GM21515 (cell line): ENCODE measurements around the gene PET117.
"Not testable (repeated sequence)": the region's sequence is repeated elsewhere in the genome, so short reads cannot be mapped to it uniquely, and the experiment has no call there.

Source experiments
- ATAC-seq: cut with Tn5 transposase; IDR thresholded peaks from one replicate; pipeline ENCODE4 v1.9.1; 2021; ENCODE audit not compliant: unreplicated experiment

Gene PET117

DNA sequence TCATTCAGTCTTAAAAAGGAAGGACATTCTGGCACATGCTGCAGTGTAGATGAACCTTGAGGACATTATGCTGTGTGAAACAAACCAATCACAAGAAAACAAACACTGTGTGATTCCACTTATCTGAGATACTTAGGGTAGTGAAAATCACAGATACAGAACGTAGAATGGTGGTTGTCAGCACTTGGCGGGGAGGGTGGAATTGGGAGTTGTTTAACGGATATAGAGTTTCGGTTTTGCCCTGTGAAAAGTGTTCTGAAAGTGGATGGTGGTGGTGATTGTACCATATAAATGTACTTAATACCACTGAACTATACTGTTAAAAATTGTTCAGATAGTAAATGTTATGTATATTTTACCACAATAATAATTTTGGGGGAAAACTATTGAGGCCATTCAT is 18.4 kb downstream of the PET117 start:
- ATAC-seq, result no peak

DNA sequence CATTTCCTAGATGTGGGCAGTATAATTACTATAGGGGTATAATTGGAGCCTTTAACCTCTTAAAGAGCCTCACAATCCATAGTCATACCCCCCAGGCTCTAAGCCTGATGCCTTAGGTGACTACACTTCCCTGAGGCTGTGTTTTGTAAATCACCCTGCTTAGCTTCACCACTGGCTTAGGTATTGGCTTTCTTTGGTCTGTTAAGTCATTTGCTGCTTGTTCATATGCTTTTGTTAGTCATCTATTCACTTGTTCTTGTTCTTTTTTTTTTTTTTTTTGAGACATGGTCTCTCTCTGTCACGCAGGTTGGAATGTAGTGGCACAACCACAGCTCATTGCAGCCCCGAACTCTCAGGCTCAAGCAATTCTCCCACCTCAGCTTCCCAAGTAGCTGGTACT is 26.7 kb downstream of the PET117 start:
- no peak for ATAC-seq

DNA sequence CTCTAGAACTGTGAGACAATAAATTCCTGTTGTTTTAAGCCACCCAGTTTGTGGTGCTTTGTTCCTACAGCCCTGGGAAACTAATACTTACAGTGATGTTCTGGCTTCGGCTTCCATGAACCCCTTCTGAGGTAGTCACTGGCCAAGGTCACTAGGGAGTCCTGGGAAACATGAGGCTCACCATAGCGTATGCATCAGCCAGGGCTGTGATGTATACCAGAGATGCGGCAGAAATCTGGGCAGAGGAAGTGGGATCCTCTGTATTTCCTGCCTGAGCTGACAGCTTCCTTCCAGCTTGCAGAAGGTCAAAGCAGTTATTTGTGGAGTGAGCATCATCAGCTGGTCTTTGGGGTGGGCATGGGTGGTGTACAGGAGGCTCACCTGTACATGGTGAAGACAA is 27.9 kb downstream of the PET117 start:
- no peak for ATAC-seq

DNA sequence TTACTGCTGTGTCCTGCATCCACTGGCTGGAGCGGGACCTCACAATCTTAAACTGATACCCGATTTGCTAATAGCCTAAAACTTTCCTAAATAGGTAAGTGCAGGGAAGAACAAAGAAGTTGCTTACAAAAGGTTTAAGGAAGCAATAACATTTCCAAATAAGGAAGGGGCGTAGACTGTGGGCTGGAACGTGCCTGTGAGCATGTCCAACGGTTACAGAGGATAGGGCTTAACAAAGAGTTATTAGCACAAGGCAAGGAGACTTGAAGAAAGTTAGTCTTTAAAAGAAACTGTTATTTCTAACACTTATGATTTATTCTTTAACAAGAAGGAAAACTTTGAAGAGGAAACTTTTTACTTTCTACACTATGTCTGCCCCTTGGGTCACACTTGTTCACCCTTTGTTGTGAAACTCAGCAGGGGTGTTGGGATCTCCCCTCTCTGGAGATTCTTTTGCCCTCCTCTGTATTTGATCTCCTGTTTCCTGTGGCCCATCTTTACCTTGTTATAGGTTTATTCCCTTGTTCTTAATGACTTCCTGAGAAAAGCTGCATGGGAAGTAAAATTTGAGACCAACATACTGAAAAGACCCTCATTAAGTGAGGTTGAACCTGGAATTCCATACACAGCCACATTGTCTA is 28.7 kb downstream of the PET117 start:
- ATAC-seq, result no peak

DNA sequence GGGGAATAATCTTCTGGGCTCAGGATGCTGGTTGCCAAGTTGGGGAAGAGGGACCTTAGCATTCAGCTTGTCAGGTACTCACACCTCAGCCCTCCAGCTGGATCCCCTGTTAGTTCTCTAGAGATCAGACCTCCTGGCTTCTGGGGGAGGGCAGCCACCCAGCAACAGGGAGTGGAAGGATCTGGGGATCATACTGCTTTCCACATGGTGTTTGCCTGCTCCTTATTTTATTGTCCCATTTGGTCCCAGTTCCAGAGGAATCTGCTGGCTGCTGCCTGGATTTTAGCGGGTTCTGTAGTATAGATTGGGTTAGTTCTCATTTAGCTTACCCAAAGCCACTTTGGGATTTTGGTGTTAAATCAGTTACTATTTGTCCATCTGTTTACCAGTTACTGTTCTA is 29.3 kb downstream of the PET117 start:
- ATAC-seq, result no peak

DNA sequence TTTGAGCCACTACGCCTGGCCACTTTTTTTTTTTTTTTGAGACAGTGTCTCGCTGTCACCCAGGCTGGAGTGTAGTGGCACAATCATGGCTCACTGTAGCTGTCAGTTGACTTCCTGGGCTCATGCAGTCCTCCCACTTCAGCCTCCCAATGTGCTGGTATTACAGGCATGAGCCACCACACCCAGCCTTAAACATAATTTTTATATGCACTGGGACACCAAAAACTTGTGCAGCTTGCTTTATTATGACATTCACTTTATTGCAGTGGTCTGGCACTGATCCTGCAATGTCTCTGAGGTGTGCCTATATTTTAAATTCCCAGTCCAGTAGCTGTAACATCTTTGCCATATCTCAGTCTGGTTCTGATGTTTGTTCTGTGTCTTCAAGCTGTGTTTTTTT is 34.7 kb downstream of the PET117 start:
- ATAC-seq, result no peak

DNA sequence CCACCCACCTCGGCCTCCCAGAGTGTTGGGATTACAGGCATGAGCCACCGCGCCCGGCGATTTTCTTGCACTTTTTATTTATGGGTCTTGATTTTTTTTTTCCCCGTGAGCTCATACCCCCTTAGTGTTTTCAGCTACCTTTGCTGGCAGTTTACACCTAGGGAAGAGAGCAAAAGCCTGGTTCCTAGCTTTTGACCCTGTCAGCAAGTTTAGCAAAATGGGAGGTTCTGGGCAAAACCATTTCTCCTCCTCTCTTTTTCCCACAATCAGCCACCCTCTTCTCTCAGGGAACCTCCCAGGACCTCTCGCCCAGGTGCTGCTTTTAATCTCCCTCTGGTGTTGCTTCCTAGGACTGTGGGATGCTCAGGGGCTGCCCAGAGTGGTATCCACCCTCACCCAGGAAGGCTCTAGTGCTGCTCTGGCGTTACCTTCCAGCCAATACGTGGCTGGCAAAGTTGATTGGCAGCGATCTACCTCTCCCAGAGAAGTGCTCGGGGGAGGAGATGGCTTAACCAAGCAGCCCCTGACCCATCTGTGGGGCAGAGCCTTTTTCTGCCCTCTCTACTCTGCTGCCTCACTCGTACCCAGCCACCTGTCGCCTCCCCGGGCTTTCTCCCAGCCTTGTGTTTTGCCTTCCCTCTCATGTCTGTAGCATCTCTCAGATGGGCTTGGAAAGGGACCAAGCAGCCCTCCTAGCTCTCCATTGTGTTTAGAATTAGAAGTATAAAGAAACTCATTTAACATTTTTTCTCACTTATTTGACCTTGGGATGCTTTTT is 37.4 kb downstream of the PET117 start:
- ATAC-seq, result no peak

DNA sequence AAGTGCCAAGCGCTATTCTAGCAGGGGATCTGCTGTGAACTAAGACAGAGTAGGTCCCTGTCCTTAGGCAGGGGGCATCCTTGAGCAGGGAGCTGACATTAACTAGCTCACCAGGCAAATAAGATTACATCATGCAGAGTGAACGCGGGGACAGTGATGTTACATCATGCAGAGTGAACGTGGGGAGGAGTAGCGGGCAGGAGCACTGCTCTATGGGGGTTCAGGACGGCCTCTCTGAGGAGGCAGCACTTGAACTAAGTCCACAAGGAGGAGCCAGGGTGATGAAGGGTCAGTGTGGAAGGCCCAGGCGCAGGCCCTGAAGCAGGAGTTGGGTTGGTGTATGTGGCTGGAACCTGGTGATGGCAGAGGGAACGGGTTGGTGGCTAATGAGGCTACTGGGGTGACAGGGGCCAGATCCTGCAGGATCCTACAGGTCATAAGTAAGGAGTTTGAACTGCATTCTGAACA is 38.7 kb downstream of the PET117 start:
- no peak for ATAC-seq

DNA sequence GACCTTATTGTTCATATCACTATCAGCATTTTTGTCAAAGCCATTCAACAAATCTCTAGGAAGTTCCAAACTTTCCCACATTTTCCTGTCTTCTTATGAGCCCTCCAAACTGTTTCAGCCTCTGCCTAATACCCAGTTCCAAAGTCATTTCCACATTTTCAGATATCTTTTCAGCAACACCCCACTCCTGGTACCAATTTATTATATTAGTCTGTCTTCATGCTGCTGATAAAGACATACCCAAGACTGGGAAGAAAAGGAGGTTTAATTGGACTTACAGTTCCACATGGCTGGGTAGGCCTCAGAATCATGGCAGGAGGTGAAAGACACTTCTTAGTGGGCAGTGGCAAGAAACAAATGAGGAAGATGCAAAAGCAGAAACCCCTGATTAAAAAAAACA is 42.7 kb downstream of the PET117 start:
- ATAC-seq, result not testable (repeated sequence)

DNA sequence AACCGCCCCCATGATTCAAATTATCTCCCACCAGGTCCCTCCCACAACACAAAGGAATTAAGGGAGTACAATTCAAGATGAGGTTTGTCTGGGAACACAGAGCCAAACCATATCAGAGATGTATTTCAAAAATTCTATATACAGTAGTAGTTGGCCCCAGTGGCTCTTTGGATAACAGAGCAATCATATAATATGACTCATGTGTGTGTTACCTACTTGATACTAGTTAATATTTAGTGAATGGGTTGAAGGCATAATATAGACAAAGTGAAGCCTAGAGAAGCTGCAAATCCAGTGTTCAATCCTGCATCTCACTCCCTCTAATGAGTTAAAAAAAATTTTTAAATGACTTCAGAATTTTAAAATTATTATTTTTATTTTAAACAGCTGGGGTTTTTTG is 43.2 kb downstream of the PET117 start:
- ATAC-seq, result no peak

DNA sequence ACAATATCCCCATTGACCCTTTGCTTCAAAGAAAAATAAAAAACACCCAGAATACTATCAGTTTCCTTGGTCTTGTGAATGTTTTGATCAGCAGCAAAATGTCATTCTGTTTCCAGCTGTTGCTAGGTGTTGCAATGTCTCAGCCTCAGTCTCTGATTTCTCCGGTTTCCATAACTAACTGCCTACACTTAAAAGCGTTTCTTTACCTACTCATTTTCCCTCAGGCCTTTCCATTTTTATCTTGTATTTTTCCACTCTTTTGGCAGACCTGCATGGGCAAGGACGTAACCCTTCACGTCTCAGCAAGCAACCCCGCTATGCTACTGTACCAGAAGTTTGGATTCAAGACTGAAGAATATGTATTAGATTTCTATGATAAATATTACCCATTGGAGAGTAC is 49.4 kb downstream of the PET117 start:
- no peak for ATAC-seq

DNA sequence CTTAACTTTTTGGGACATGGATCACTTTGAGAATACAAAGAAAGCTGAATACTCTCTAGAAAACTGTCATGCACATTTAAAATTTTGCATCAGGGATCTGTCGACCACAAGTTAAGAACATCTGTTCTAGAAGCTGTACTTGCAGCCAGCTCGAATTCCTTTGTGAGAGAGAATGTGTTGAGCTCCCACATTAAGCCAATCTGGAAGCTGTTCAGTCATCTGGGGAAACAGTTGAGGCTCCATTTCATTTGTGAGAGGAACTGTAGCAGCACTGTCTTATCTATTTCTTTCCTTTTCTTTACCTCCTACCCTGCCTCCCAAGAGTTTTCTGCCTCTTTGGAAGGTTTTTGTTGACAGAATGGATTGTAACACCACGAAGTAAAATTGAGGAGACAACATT is 50.8 kb downstream of the PET117 start:
- ATAC-seq, result no peak

DNA sequence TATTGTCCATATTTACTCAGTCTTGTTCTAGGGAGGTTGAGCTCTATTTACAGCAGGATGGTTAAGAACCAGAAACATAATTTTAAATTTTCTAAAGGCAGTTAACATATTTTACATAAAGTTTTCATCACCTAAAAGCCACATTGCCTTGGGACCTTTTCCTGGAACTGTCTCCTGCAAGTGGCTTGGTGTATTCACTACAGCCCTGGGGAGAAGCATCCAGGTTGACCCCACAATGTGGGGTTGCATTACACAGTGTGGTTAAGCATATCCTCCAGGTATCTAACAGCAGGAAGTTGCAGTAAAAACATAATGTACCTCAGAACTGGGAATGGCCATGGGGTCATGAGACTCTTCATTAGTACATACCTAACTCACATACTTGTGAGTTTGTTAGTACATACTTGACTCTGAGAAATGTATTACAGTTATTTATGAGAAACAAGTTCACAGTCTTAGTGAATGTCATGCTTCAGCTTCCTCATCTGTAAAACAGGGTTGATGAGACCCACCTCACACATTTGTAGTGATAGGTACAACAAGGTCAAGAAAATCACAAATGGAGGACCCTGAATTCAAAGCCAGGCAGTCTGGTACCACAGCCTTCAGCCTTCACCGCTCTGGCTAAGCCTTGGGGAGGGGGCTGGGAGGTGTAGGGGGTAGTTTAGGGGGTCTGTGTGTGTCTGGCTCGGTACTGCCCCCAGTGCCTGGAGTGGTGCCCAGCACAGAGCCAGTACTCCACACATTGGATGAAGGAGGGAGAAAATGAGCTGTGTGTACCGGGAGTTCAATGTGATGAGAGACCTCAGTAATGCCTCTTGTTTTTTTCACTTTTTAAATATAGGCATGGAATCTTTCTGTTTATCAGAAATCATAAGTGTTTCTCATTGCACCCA is 52.9 kb downstream of the PET117 start:
- no peak for ATAC-seq

DNA sequence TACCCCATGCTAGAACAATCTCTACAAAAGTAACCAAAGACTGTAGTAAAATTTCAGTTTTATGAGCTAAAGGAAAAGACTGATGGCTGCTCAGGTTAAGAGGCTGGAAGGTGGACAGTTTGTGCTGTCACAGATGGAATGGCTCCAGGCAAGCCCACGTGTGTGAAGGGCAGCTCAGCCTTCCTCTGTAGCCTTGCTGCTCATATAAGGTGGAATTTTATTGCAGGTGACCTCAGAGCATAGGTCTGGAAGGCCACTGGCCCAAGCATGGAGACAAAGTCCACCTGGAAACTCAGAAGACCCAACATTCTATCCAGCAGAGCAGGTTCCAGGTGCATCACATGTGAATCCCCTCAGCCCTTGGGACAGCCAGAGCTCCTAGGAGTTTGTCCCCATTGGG is 53.6 kb downstream of the PET117 start:
- ATAC-seq, result no peak
